HG03095 (cell line): ENCODE results near the gene SLC22A8.
"Not testable (repeated sequence)": the region's sequence is repeated elsewhere in the genome, so short reads cannot be mapped to it uniquely, and the experiment has no call there.

Source experiments
- ATAC-seq: cut with Tn5 transposase; IDR thresholded peaks from one replicate; pipeline ENCODE4 v1.9.1; 2021; ENCODE audit warnings: moderate library complexity; ENCODE audit not compliant: unreplicated experiment

The SLC22A8 gene

GRCh38 chr11:62988276-62988675 lies 27.4 kb downstream of the SLC22A8 start:
- ATAC-seq = no peak

- ATAC-seq = no peak
These were observed 30.4 kb downstream of the SLC22A8 start for GRCh38 chr11:62985041-62985750.

GRCh38 chr11:62984451-62984991 lies 31.1 kb downstream of the SLC22A8 start, which contains the start of gene SLC22A6:
Gene SLC22A6, minus strand, starts transcription at chr11:62984967. Its CDS starts 277 bp downstream, at chr11:62984690.
- no peak for ATAC-seq

- no peak for ATAC-seq
These were observed 32.0 kb downstream of the SLC22A8 start for GRCh38 chr11:62983536-62984199.

GRCh38 chr11:62981743-62982142 lies 33.9 kb downstream of the SLC22A8 start:
- no peak for ATAC-seq

- ATAC-seq = no peak
These were observed 35.4 kb downstream of the SLC22A8 start for GRCh38 chr11:62980133-62980760.

- no peak for ATAC-seq
These were observed 39.5 kb downstream of the SLC22A8 start for GRCh38 chr11:62976109-62976508.

- no peak for ATAC-seq
These were observed 40.7 kb downstream of the SLC22A8 start for GRCh38 chr11:62974848-62975522.

- ATAC-seq = no peak
These were observed 50.1 kb downstream of the SLC22A8 start for GRCh38 chr11:62965574-62965973.

GRCh38 chr11:62962391-62962790 lies 53.2 kb downstream of the SLC22A8 start:
- no peak for ATAC-seq

GRCh38 chr11:62961017-62961570 lies 54.5 kb downstream of the SLC22A8 start:
- ATAC-seq = no peak

GRCh38 chr11:62959422-62959980 lies 56.1 kb downstream of the SLC22A8 start:
- ATAC-seq = no peak

GRCh38 chr11:62958547-62959421 lies 56.9 kb downstream of the SLC22A8 start:
- ATAC-seq = no peak

- ATAC-seq = no peak
These were observed 58.5 kb downstream of the SLC22A8 start for GRCh38 chr11:62957147-62957546.

GRCh38 chr11:62954478-62954877 lies 61.2 kb downstream of the SLC22A8 start:
- ATAC-seq = no peak

- no peak for ATAC-seq
These were observed 61.8 kb downstream of the SLC22A8 start for GRCh38 chr11:62953811-62954210.

- no peak for ATAC-seq
These were observed 66.8 kb downstream of the SLC22A8 start for GRCh38 chr11:62948765-62949320.

GRCh38 chr11:62945538-62945937 lies 70.1 kb downstream of the SLC22A8 start:
- ATAC-seq = not testable (repeated sequence)
